Prostate gland (tissue), 2 donors: Measurements from ENCODE around the gene ADSS2. TPM values are rescaled to one million over a fixed set of nuclear protein-coding genes. Genes with fewer than 3 reads are reported as not detected.

Source experiments
- DNase-seq: peaks from one replicate; pipeline ENCODE4 v3.0.0-alpha.2; 2019; ENCODE audit warnings: low spot score
- H3K27ac ChIP-seq, 2 donors: fragments of 200-600 bp; sonication (generic); 2 replicates each; pipeline ENCODE4 v1.5.1; 2017 to 2019
- H3K27me3 ChIP-seq: fragments of 200-600 bp; sonication (generic); replicated peaks from 2 replicates; pipeline ENCODE4 v1.5.1; 2019; ENCODE audit not compliant: insufficient read depth
- H3K36me3 ChIP-seq, 2 donors: fragments of 200-600 bp; sonication (generic); 1 replicate in 1 of 2; 2 replicates in 1 of 2; pipeline versions ENCODE4 v1.5.1 to v1.8.1; 2017 to 2019
- H3K4me1 ChIP-seq: fragments of 200-600 bp; sonication (generic); replicated peaks from 2 replicates; pipeline ENCODE4 v1.5.1; 2019
- H3K4me3 ChIP-seq, 2 donors: fragments of 200-600 bp; sonication (generic); 2 replicates each; pipeline ENCODE4 v1.5.1; 2017 to 2019
- H3K9me3 ChIP-seq: fragments of 200-600 bp; sonication (generic); 2 replicates; pipeline ENCODE4 v1.5.1; 2017
- CTCF ChIP-seq, 4 experiments: fragments of 200-600 bp in 2 of 4; fragments of 450-650 bp in 2 of 4; sonication (generic) in 2 of 4; IDR thresholded peaks; 1 replicate in 3 of 4; 2 replicates in 1 of 4; pipeline ENCODE4 v1.5.1; 2016 to 2019; ENCODE audit warnings: antibody characterized with exemption in 4 of 4, mild to moderate bottlenecking in 2 of 4, moderate library complexity in 2 of 4
- POLR2A ChIP-seq: fragments of 450-650 bp; IDR thresholded peaks from one replicate; pipeline ENCODE4 v1.6.1; 2016; ENCODE audit warnings: antibody characterized with exemption, mild to moderate bottlenecking
- POLR2AphosphoS5 ChIP-seq: sonication (generic); formaldehyde crosslinking; IDR thresholded peaks from one replicate; pipeline ENCODE4 v1.6.1; 2017; ENCODE audit warnings: antibody characterized with exemption
- WGBS: methylation state at CpG from one replicate; pipeline ENCODE4 v1.1.5; 2018; 5-methylcytosine and 5-hydroxymethylcytosine counted together
- intact Hi-C: fragments of 100-400 bp; cut with DNase I; formaldehyde crosslinking; loops from one replicate; pipeline ENCODE4 v1.14.2; 2022
- total RNA-seq, 2 donors: library from RNA; depleted of rRNA; stranded (reverse); fragments of >200 nt; gene quantifications; one replicate each; pipeline ENCODE4 v1.1.0, GENCODE V29; 2016

Gene ADSS2
- total RNA-seq, 2 donors from 2014 or later = 42.5 to 43.2 TPM

GRCh38 chr1:244397131-244397530, 54.6 kb downstream of the ADSS2 start:
- TF ChIP-seq POLR2A (no peak), CTCF (IDR thresholded peaks at IDR 0.05) (no peak), POLR2AphosphoS5 (no peak)

GRCh38 chr1:244395965-244396364, 55.7 kb downstream of the ADSS2 start:
- Histone ChIP-seq H3K4me1 (no peaks in the 10 kb centered on the region), H3K27ac (no peak overlapping the region), H3K9me3 (no peaks in the 10 kb centered on the region), H3K4me3 (no peak overlapping the region), H3K27me3 (no peaks in the 10 kb centered on the region), H3K36me3 (no peaks in the 10 kb centered on the region)
- no peak for DNase-seq
- WGBS = 84% methylated on average over 5 of the region's 5 CpGs
- TF ChIP-seq POLR2AphosphoS5 (no peak), POLR2A (no peak), CTCF (IDR thresholded peaks at IDR 0.05) (no peak)
- intact Hi-C loops = no loop called here

More at GRCh38 chr1:244397131-244397530, 54.6 kb downstream of the ADSS2 start:
- Histone ChIP-seq H3K9me3 (no peaks in the 10 kb centered on the region), H3K27me3 (no peaks in the 10 kb centered on the region), H3K27ac (no peak overlapping the region), H3K4me3 (no peak overlapping the region), H3K4me1 (no peaks in the 10 kb centered on the region), H3K36me3 (no peaks in the 10 kb centered on the region)
- intact Hi-C loops = no loop called here
- no peak for DNase-seq

GRCh38 chr1:244394826-244395765, 56.6 kb downstream of the ADSS2 start:
- H3K4me1 ChIP-seq = no peaks in the 10 kb centered on the region
- intact Hi-C loops = no loop called here
- WGBS = 77% methylated on average over 15 of the region's 15 CpGs
- H3K9me3 ChIP-seq = no peaks in the 10 kb centered on the region
- TF ChIP-seq POLR2A (no peak), POLR2AphosphoS5 (no peak), CTCF (IDR thresholded peaks at IDR 0.05) (no peak)
- H3K27me3 ChIP-seq = no peaks in the 10 kb centered on the region
- H3K4me3 ChIP-seq = no peak overlapping the region
- no peak for DNase-seq
- H3K27ac ChIP-seq = no peak overlapping the region
- H3K36me3 ChIP-seq = no peaks in the 10 kb centered on the region

GRCh38 chr1:244394346-244394745, 57.4 kb downstream of the ADSS2 start:
- intact Hi-C loops = no loop called here
- no peak for TF ChIP-seq POLR2A
- TF ChIP-seq POLR2AphosphoS5 = no peak
- TF ChIP-seq CTCF (IDR thresholded peaks at IDR 0.05) = no peak
- H3K4me1 ChIP-seq = no peaks in the 10 kb centered on the region
- 88% methylated on average over 4 of the region's 4 CpGs for WGBS
- no peak for DNase-seq
- no peaks in the 10 kb centered on the region for H3K9me3 ChIP-seq
- H3K27ac ChIP-seq = no peak overlapping the region
- no peak overlapping the region for H3K4me3 ChIP-seq
- H3K36me3 ChIP-seq = no peaks in the 10 kb centered on the region
- H3K27me3 ChIP-seq = no peaks in the 10 kb centered on the region
